Stimulated activated CD8-positive, alpha-beta memory T cell treated with anti-CD3 and anti-CD28 coated beads, Interleukin-15, amount 100 ng/mL, for 1 hour (primary cell): ENCODE data around the gene PPFIA4.

Experiments used
- DNase-seq: peaks from one replicate; pipeline ENCODE4 v3.0.0-alpha.2; 2020; ENCODE audit warnings: low read depth

The PPFIA4 gene

DNA sequence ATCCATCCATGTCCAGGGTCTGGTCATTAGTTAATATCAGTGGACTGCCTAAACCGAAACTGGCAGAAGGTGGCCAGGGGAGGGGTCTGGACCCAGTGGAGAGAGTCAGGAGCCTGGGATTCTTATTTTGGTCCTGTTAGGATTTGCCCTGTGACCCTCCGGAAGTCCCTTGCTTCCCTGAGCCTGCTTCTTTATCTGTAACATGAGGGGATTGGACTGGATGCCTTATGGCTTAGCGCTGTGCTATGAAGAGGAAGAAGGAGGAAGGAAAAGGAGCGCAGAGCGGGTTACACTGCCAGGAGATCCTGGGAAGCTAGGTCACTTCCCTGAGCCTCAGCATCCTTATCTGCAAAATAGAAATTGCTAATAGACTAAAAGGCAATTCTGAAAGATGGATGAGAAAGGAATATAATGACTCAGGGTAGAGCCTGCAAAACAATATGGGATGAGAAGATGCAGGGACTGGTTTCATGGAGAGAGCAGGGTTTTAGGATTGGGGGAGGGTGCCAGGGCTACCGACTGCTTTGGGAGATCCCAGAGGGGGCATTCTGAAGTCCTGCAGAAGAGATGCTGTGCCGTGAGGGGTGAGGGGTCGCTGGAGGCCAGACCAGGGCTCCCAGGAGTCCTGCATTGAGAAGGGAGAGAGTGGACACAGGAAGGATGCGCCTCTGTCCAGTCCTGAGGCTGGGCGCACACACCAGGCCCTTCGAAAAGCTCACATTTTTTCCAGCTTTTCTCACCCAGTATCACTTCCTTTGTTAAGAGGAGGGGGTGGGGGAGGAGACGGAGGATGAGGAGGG, 100.8 kb downstream of the PPFIA4 start:
- no peak for DNase-seq

- no peak for DNase-seq
Measured at GRCh38 chr1:203127666-203128430, 101.6 kb downstream of the PPFIA4 start, which contains the start of gene ADORA1. Gene ADORA1, plus strand, starts transcription at chr1:203127726. Its CDS starts 1,116 bp downstream, at chr1:203128842.

GRCh38 chr1:203128431-203128715, 102.1 kb downstream of the PPFIA4 start:
- no peak for DNase-seq
